Endothelial cell (in vitro differentiated cells): ENCODE data around the gene PKP2. TPM values are rescaled to one million over a fixed set of nuclear protein-coding genes. Genes with fewer than 3 reads are reported as not detected.
A peak's percentile ranks its signal among the peaks of the same experiment; 100 is the strongest.

Source experiments
- DNase-seq: peaks from one replicate; pipeline ENCODE4 v3.0.0; 2021; ENCODE audit warnings: low spot score
- H3K27ac Mint-ChIP-seq: one replicate; pipeline ENCODE4 v1.8.0; 2021; ENCODE audit warnings: mixed read lengths, inconsistent platforms; ENCODE audit not compliant: unreplicated experiment
- H3K27me3 Mint-ChIP-seq: one replicate; pipeline ENCODE4 v1.8.0; 2021; ENCODE audit warnings: mild to moderate bottlenecking, moderate library complexity, mixed read lengths, inconsistent platforms; ENCODE audit not compliant: unreplicated experiment
- H3K36me3 Mint-ChIP-seq: one replicate; pipeline ENCODE4 v1.8.0; 2021; ENCODE audit warnings: mild to moderate bottlenecking, low read depth, mixed read lengths, inconsistent platforms; ENCODE audit not compliant: unreplicated experiment
- H3K4me1 Mint-ChIP-seq: one replicate; pipeline ENCODE4 v1.8.0; 2021; ENCODE audit warnings: mild to moderate bottlenecking, mixed read lengths, inconsistent platforms; ENCODE audit not compliant: unreplicated experiment
- H3K4me3 Mint-ChIP-seq: one replicate; pipeline ENCODE4 v1.8.0; 2021; ENCODE audit warnings: mild to moderate bottlenecking, mixed read lengths, inconsistent platforms; ENCODE audit not compliant: unreplicated experiment
- H3K9me3 Mint-ChIP-seq: one replicate; pipeline ENCODE4 v1.8.0; 2021; ENCODE audit warnings: mixed read lengths, inconsistent platforms; ENCODE audit not compliant: unreplicated experiment
- total RNA-seq: library from RNA; stranded (reverse); fragmentation: NEBNext Ultra II Directional; extraction: Animal tissue kit (Norgen Biotek cat#: 25700); gene quantifications from one replicate; pipeline ENCODE4 v1.2.1, GENCODE V29; 2021; ENCODE audit not compliant: unreplicated experiment
- TF ChIP-seq, protein P1 (sequence below): fragments of 200-600 bp; sonication (generic); IDR thresholded peaks from one replicate; pipeline ENCODE4 v1.5.0; 2021; ENCODE audit warnings: antibody characterized with exemption; ENCODE audit not compliant: unreplicated experiment

Gene PKP2
- total RNA-seq, 1 donor from 2014 or later, result 9.0 TPM

GRCh38 chr12:32768518-32768917 lies 128.1 kb downstream of the PKP2 start:
- H3K27me3 Mint-ChIP-seq, result no peaks in the 10 kb centered on the region
- H3K4me1 Mint-ChIP-seq, result no peaks in the 10 kb centered on the region
- no peak overlapping the region for H3K27ac Mint-ChIP-seq
- DNase-seq, result no peak
- H3K9me3 Mint-ChIP-seq, result no peaks in the 10 kb centered on the region
- TF ChIP-seq, protein P1, sequence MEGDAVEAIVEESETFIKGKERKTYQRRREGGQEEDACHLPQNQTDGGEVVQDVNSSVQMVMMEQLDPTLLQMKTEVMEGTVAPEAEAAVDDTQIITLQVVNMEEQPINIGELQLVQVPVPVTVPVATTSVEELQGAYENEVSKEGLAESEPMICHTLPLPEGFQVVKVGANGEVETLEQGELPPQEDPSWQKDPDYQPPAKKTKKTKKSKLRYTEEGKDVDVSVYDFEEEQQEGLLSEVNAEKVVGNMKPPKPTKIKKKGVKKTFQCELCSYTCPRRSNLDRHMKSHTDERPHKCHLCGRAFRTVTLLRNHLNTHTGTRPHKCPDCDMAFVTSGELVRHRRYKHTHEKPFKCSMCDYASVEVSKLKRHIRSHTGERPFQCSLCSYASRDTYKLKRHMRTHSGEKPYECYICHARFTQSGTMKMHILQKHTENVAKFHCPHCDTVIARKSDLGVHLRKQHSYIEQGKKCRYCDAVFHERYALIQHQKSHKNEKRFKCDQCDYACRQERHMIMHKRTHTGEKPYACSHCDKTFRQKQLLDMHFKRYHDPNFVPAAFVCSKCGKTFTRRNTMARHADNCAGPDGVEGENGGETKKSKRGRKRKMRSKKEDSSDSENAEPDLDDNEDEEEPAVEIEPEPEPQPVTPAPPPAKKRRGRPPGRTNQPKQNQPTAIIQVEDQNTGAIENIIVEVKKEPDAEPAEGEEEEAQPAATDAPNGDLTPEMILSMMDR, result no peak
- H3K36me3 Mint-ChIP-seq, result no peaks in the 10 kb centered on the region
- no peak overlapping the region for H3K4me3 Mint-ChIP-seq

- Mint-ChIP-seq H3K27me3 (no peaks in the 10 kb centered on the region), H3K36me3 (no peaks in the 10 kb centered on the region), H3K27ac (no peak overlapping the region), H3K4me3 (no peak overlapping the region), H3K4me1 (no peaks in the 10 kb centered on the region), H3K9me3 (no peaks in the 10 kb centered on the region)
- DNase-seq, result no peak
- TF ChIP-seq, protein P1, result no peak
Observed at GRCh38 chr12:32765906-32766305, 130.7 kb downstream of the PKP2 start.

- Mint-ChIP-seq H3K27ac (no peak overlapping the region), H3K36me3 (no peaks in the 10 kb centered on the region), H3K4me3 (no peak overlapping the region), H3K4me1 (peaks cover 1% of the 10 kb centered on the region), H3K9me3 (no peaks in the 10 kb centered on the region), H3K27me3 (no peaks in the 10 kb centered on the region)
- TF ChIP-seq, protein P1, result no peak
- no peak for DNase-seq
Observed at GRCh38 chr12:32761716-32762115, 134.9 kb downstream of the PKP2 start.

- no peak overlapping the region for H3K4me3 Mint-ChIP-seq
- peaks cover 4% of the 10 kb centered on the region for H3K36me3 Mint-ChIP-seq
- H3K27ac Mint-ChIP-seq, result no peak overlapping the region
- DNase-seq, result no peak
- H3K9me3 Mint-ChIP-seq, result no peaks in the 10 kb centered on the region
- H3K4me1 Mint-ChIP-seq, result peaks cover 17% of the 10 kb centered on the region
- TF ChIP-seq, protein P1, result no peak
- H3K27me3 Mint-ChIP-seq, result peaks cover 2% of the 10 kb centered on the region
Observed at GRCh38 chr12:32757157-32757556, 139.4 kb downstream of the PKP2 start.

- TF ChIP-seq, protein P1, result no peak
- H3K27me3 Mint-ChIP-seq, result peaks cover 2% of the 10 kb centered on the region
- peaks cover 7% of the 10 kb centered on the region for H3K36me3 Mint-ChIP-seq
- peaks cover 17% of the 10 kb centered on the region for H3K4me1 Mint-ChIP-seq
- no peaks in the 10 kb centered on the region for H3K9me3 Mint-ChIP-seq
- peak; percentile 6 for DNase-seq
- peak overlapping the region; percentile 91 for H3K4me3 Mint-ChIP-seq
- H3K27ac Mint-ChIP-seq, result peak overlapping the region; percentile 88
Observed at GRCh38 chr12:32756476-32757066, 140.0 kb downstream of the PKP2 start.
